K562 (cell line): Measurements from ENCODE around the gene PTAFR. TPM values are rescaled to one million over a fixed set of nuclear protein-coding genes. Genes with fewer than 3 reads are reported as not detected.

Experiments used
- ARID2 ChIP-seq: fragments of 450-650 bp; IDR thresholded peaks from 2 replicates; pipeline ENCODE4 v1.6.1; 2017; ENCODE audit warnings: antibody characterized with exemption, mild to moderate bottlenecking
- CBX1 ChIP-seq: sonication (generic); IDR thresholded peaks from 2 replicates; pipeline ENCODE4 v1.6.1; 2016; ENCODE audit warnings: antibody characterized with exemption, low read depth, mild to moderate bottlenecking
- FOXA1 ChIP-seq: fragments of 450-650 bp; IDR thresholded peaks from 2 replicates; pipeline ENCODE4 v1.6.1; 2016; ENCODE audit warnings: mild to moderate bottlenecking, borderline replicate concordance
- HDAC8 ChIP-seq: fragments of 450-650 bp; IDR thresholded peaks from 2 replicates; pipeline ENCODE4 v1.6.1; 2016; ENCODE audit warnings: mild to moderate bottlenecking, missing genetic modification characterization, moderate library complexity, missing compliant biosample characterization
- KAT8 ChIP-seq: fragments of 450-650 bp; IDR thresholded peaks from 2 replicates; pipeline ENCODE4 v1.6.1; 2016; ENCODE audit warnings: low read depth, mild to moderate bottlenecking
- MAFK ChIP-seq: IDR thresholded peaks from 2 replicates; pipeline ENCODE4 v1.6.1; 2011; ENCODE audit warnings: low read length, improper control_type of control experiment
- MEIS2 ChIP-seq: fragments of 450-650 bp; IDR thresholded peaks from 2 replicates; pipeline ENCODE4 v1.6.1; 2014; ENCODE audit warnings: mild to moderate bottlenecking; ENCODE audit not compliant: partially characterized antibody
- MYNN ChIP-seq, 2 experiments: sonication (generic); formaldehyde crosslinking in 1 of 2; IDR thresholded peaks; 2 replicates each; pipeline versions ENCODE4 v1.5.0 to v1.6.1; 2016 to 2020; ENCODE audit warnings: antibody characterized with exemption in 1 of 2, missing genetic modification reagents in 1 of 2
- RUNX1 ChIP-seq: sonication (generic); IDR thresholded peaks from 2 replicates; pipeline ENCODE4 v1.6.1; 2016; ENCODE audit warnings: antibody characterized with exemption, low read depth
- SMC3 ChIP-seq: conservative IDR thresholded peaks from 2 replicates; pipeline ENCODE4 v1.6.1; 2011; ENCODE audit warnings: low read depth, low read length, improper control_type of control experiment; ENCODE audit not compliant: insufficient read depth
- TRIM24 ChIP-seq, 2 experiments: fragments of 450-650 bp; IDR thresholded peaks; 2 replicates each; pipeline ENCODE4 v1.6.1; 2016
- ZNF282 ChIP-seq: sonication (generic); formaldehyde crosslinking; IDR thresholded peaks from 2 replicates; pipeline ENCODE4 v1.8.1; 2023; ENCODE audit warnings: missing genetic modification reagents
- ZNF561 ChIP-seq: fragments of 450-650 bp; formaldehyde crosslinking; conservative IDR thresholded peaks from 2 replicates; pipeline ENCODE4 v1.4.0; 2020; ENCODE audit warnings: mild to moderate bottlenecking, moderate library complexity
- ZNF778 ChIP-seq: fragments of 450-650 bp; formaldehyde crosslinking; IDR thresholded peaks from 2 replicates; pipeline ENCODE4 v1.4.0; 2020; ENCODE audit warnings: mild to moderate bottlenecking, moderate library complexity
- polyA plus RNA-seq, 8 experiments: library from polyadenylated mRNA; depleted of rRNA in 4 of 8; stranded (reverse) in 5 of 8; unstranded in 3 of 8; fragments of >200 nt; fragmentation: Nextera tagmentation in 2 of 8; fragmentation: Illumina TruSeq in 1 of 8; extraction: Ambion mirVana in 2 of 8; extraction: Trizol in 1 of 8; gene quantifications; 2 replicates each; pipeline versions ENCODE4 v1.2.1 to v1.2.3, GENCODE V29; 2011 to 2014; ENCODE audit warnings: inconsistent platforms in 1 of 8, missing spikeins in 1 of 8
- total RNA-seq, 7 experiments: library from RNA; depleted of rRNA in 6 of 7; stranded (reverse); fragments of >200 nt in 6 of 7; fragmentation: Illumina TruSeq in 2 of 7; extraction: Trizol in 2 of 7; gene quantifications; 2 replicates each; pipeline versions ENCODE4 v1.2.1 to v1.2.3, GENCODE V29; 2011 to 2021; ENCODE audit warnings: low replicate concordance in 1 of 7
- TF ChIP-seq, protein P1 (sequence below): sonication (generic); formaldehyde crosslinking; IDR thresholded peaks from 2 replicates; pipeline ENCODE4 v1.8.0; 2022; ENCODE audit warnings: mild to moderate bottlenecking, missing genetic modification reagents, borderline replicate concordance
- TF ChIP-seq, protein P2 (sequence below): fragments of 450-650 bp; formaldehyde crosslinking; IDR thresholded peaks from 2 replicates; pipeline ENCODE4 v1.4.0; 2020; ENCODE audit warnings: mild to moderate bottlenecking, moderate library complexity
- TF ChIP-seq, protein P3 (sequence below), 2 experiments: IDR thresholded peaks; 2 replicates each; pipeline ENCODE4 v1.6.1; 2011; ENCODE audit warnings: borderline replicate concordance in 1 of 2, control low read depth in 1 of 2, low read depth in 1 of 2, low read length in 1 of 2, mild to moderate bottlenecking in 1 of 2, mixed read lengths in 1 of 2, moderate library complexity in 1 of 2; ENCODE audit not compliant: insufficient read depth in 1 of 2, insufficient read length in 1 of 2, poor library complexity in 1 of 2, severe bottlenecking in 1 of 2; ENCODE audit errors: extremely low read depth in 1 of 2
- TF ChIP-seq, protein P4 (sequence below): fragments of 450-650 bp; formaldehyde crosslinking; IDR thresholded peaks from 2 replicates; pipeline ENCODE4 v1.4.0; 2020; ENCODE audit warnings: mild to moderate bottlenecking, moderate library complexity
- TF ChIP-seq, protein P5 (sequence below), 2 experiments: IDR thresholded peaks in 1 of 2; conservative IDR thresholded peaks in 1 of 2; 2 replicates each; pipeline ENCODE4 v1.6.1; 2016; ENCODE audit warnings: low read depth in 2 of 2, mild to moderate bottlenecking in 1 of 2, missing compliant biosample characterization in 1 of 2, missing genetic modification characterization in 1 of 2, moderate library complexity in 1 of 2

PTAFR gene
- total and polyA plus RNA-seq, 9 of the 15 experiments (the other 6 are each of a cell fraction or from before 2014, with no cell fraction given) = 0.15 to 0.55 (median 0.40) TPM; not detected in 1

DNA sequence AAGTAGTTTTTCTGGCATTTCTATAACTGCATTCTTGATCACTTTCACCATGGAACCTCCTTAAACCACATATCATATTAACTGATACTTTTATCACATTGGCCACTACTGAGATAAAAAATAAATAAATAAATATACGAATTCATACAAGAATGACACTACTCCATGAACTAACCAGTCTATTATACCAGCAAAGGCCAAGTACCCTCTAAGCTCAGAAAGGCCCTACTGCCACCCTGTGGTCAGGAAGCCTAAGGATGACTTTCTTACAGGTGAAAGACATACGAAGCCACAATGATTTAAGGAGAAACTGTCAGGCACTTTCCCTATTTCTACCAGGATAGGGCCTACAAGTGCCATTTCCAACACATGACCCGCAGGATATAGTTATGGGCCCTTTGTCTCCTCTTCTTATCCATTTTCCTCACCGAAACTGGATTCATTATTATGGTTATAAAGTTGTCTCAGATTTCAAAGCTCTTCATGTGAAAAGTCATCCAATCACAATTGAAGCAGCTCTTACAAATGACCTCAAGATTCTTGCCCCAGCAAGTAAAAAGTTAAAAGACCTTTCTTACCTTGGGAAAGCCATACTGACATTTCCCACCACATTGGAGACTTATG is 32.4 kb upstream of the PTAFR start (continued):
- TF ChIP-seq MEIS2 = peak; percentile 71
- TF ChIP-seq TRIM24 (IDR thresholded peaks at IDR 0.05) = no peak
- peak; percentile 77 for TF ChIP-seq SMC3
- TF ChIP-seq, protein P1, sequence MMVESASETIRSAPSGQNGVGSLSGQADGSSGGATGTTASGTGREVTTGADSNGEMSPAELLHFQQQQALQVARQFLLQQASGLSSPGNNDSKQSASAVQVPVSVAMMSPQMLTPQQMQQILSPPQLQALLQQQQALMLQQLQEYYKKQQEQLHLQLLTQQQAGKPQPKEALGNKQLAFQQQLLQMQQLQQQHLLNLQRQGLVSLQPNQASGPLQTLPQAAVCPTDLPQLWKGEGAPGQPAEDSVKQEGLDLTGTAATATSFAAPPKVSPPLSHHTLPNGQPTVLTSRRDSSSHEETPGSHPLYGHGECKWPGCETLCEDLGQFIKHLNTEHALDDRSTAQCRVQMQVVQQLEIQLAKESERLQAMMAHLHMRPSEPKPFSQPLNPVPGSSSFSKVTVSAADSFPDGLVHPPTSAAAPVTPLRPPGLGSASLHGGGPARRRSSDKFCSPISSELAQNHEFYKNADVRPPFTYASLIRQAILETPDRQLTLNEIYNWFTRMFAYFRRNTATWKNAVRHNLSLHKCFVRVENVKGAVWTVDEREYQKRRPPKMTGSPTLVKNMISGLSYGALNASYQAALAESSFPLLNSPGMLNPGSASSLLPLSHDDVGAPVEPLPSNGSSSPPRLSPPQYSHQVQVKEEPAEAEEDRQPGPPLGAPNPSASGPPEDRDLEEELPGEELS = no peak
- TF ChIP-seq, protein P2, sequence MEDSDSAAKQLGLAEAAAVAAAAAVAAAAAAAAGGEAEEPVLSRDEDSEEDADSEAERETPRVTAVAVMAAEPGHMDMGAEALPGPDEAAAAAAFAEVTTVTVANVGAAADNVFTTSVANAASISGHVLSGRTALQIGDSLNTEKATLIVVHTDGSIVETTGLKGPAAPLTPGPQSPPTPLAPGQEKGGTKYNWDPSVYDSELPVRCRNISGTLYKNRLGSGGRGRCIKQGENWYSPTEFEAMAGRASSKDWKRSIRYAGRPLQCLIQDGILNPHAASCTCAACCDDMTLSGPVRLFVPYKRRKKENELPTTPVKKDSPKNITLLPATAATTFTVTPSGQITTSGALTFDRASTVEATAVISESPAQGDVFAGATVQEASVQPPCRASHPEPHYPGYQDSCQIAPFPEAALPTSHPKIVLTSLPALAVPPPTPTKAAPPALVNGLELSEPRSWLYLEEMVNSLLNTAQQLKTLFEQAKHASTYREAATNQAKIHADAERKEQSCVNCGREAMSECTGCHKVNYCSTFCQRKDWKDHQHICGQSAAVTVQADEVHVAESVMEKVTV = peak; percentile 93
- no peak for TF ChIP-seq ZNF282
- no peak for TF ChIP-seq MYNN (IDR thresholded peaks at IDR 0.05)
- TF ChIP-seq MYNN (CRISPR knock-in tag; IDR thresholded peaks at IDR 0.05) = no peak
- TF ChIP-seq RUNX1 = no peak
- peak; percentile 86 for TF ChIP-seq ARID2
- TF ChIP-seq HDAC8 (tag) = no peak
- TF ChIP-seq, protein P3, sequence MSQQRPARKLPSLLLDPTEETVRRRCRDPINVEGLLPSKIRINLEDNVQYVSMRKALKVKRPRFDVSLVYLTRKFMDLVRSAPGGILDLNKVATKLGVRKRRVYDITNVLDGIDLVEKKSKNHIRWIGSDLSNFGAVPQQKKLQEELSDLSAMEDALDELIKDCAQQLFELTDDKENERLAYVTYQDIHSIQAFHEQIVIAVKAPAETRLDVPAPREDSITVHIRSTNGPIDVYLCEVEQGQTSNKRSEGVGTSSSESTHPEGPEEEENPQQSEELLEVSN (IDR thresholded peaks at IDR 0.05; ENCODE audit: borderline replicate concordance in 1 of 2, extremely low read depth in 1 of 2, insufficient read depth in 1 of 2, insufficient read length in 1 of 2, low read depth in 1 of 2, low read length in 1 of 2, poor library complexity in 1 of 2, severe bottlenecking in 1 of 2) = no peak
- no peak for TF ChIP-seq KAT8
- TF ChIP-seq, protein P4, sequence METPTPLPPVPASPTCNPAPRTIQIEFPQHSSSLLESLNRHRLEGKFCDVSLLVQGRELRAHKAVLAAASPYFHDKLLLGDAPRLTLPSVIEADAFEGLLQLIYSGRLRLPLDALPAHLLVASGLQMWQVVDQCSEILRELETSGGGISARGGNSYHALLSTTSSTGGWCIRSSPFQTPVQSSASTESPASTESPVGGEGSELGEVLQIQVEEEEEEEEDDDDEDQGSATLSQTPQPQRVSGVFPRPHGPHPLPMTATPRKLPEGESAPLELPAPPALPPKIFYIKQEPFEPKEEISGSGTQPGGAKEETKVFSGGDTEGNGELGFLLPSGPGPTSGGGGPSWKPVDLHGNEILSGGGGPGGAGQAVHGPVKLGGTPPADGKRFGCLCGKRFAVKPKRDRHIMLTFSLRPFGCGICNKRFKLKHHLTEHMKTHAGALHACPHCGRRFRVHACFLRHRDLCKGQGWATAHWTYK (CRISPR knock-in tag) = 0 out of 2 replicates have a peak, but pooled peaks have one; percentile 20
- TF ChIP-seq MAFK = 0 out of 2 replicates have a peak, but pooled peaks have one; percentile 21
- no peak for TF ChIP-seq CBX1
- TF ChIP-seq FOXA1 = no peak
- no peak for TF ChIP-seq ZNF561
- TF ChIP-seq, protein P5, sequence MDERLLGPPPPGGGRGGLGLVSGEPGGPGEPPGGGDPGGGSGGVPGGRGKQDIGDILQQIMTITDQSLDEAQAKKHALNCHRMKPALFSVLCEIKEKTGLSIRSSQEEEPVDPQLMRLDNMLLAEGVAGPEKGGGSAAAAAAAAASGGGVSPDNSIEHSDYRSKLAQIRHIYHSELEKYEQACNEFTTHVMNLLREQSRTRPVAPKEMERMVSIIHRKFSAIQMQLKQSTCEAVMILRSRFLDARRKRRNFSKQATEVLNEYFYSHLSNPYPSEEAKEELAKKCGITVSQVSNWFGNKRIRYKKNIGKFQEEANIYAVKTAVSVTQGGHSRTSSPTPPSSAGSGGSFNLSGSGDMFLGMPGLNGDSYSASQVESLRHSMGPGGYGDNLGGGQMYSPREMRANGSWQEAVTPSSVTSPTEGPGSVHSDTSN (CRISPR knock-in tag; IDR thresholded peaks at IDR 0.05; ENCODE audit: low read depth) = no peak
- TF ChIP-seq, protein P5 (tag; conservative IDR thresholded peaks at IDR 0.05; ENCODE audit: low read depth) = peak; percentile 58
- no peak for TF ChIP-seq ZNF778 (CRISPR knock-in tag)
